WERI-Rb-1 (cell line): ENCODE measurements around the gene MICAL3.
"Not testable (repeated sequence)": the region's sequence is repeated elsewhere in the genome, so short reads cannot be mapped to it uniquely, and the experiment has no call there.

Experiments used
- DNase-seq: peaks from one replicate; pipeline ENCODE4 v3.0.0-alpha.2; 2020
- H3K27ac ChIP-seq: fragments of 250-450 bp; sonication (Bioruptor Pico); 2 replicates; pipeline ENCODE4 v1.5.1; 2020; ENCODE audit warnings: mild to moderate bottlenecking, moderate library complexity
- H3K27me3 ChIP-seq: fragments of 250-450 bp; sonication (Bioruptor Pico); 2 replicates; pipeline ENCODE4 v1.5.1; 2021; ENCODE audit warnings: mild to moderate bottlenecking, low read depth, moderate library complexity; ENCODE audit not compliant: insufficient read depth, severe bottlenecking
- H3K36me3 ChIP-seq: fragments of 250-450 bp; sonication (Bioruptor Pico); 2 replicates; pipeline ENCODE4 v1.5.1; 2020; ENCODE audit warnings: mild to moderate bottlenecking, moderate library complexity
- H3K4me3 ChIP-seq: 2 replicates; pipeline ENCODE4 v1.5.1; 2011; ENCODE audit warnings: low read depth, mild to moderate bottlenecking, control low read depth, low read length
- H3K9me3 ChIP-seq: fragments of 250-450 bp; sonication (Bioruptor Pico); 2 replicates; pipeline ENCODE4 v1.5.1; 2021; ENCODE audit warnings: mild to moderate bottlenecking, moderate library complexity; ENCODE audit not compliant: severe bottlenecking
- CTCF ChIP-seq: IDR thresholded peaks from 2 replicates; pipeline ENCODE4 v1.5.1; 2011; ENCODE audit warnings: low read depth, mild to moderate bottlenecking, control low read depth, inconsistent platforms, low read length

MICAL3 gene

GRCh38 chr22:17990942-17991341, 33.4 kb downstream of the MICAL3 start:
- no peak for TF ChIP-seq CTCF
- H3K27ac ChIP-seq = no peak overlapping the region
- H3K9me3 ChIP-seq = no peaks in the 10 kb centered on the region
- no peaks in the 10 kb centered on the region for H3K27me3 ChIP-seq
- H3K4me3 ChIP-seq = no peak overlapping the region
- no peak for DNase-seq
- H3K36me3 ChIP-seq = no peaks in the 10 kb centered on the region

GRCh38 chr22:17990147-17990546, 34.2 kb downstream of the MICAL3 start:
- Histone ChIP-seq H3K27me3 (no peaks in the 10 kb centered on the region), H3K27ac (no peak overlapping the region), H3K4me3 (no peak overlapping the region), H3K36me3 (no peaks in the 10 kb centered on the region), H3K9me3 (no peaks in the 10 kb centered on the region)
- no peak for TF ChIP-seq CTCF
- no peak for DNase-seq

GRCh38 chr22:17988800-17989513, 35.4 kb downstream of the MICAL3 start:
- TF ChIP-seq CTCF = no peak
- Histone ChIP-seq H3K27ac (no peak overlapping the region), H3K4me3 (no peak overlapping the region), H3K36me3 (no peaks in the 10 kb centered on the region), H3K27me3 (no peaks in the 10 kb centered on the region), H3K9me3 (no peaks in the 10 kb centered on the region)
- DNase-seq = no peak

- no peak for TF ChIP-seq CTCF
- no peak for DNase-seq
- Histone ChIP-seq H3K27me3 (no peaks in the 10 kb centered on the region), H3K9me3 (no peaks in the 10 kb centered on the region), H3K27ac (no peak overlapping the region), H3K4me3 (no peak overlapping the region), H3K36me3 (no peaks in the 10 kb centered on the region)
Measured at GRCh38 chr22:17985606-17986005, 38.8 kb downstream of the MICAL3 start.

- not testable (repeated sequence) for H3K36me3 ChIP-seq, DNase-seq, H3K27ac ChIP-seq, H3K27me3 ChIP-seq, H3K4me3 ChIP-seq, H3K9me3 ChIP-seq
Measured at GRCh38 chr22:17985071-17985470, 39.3 kb downstream of the MICAL3 start.

GRCh38 chr22:17984114-17984513, 40.2 kb downstream of the MICAL3 start:
- no peak for TF ChIP-seq CTCF
- no peak for DNase-seq
- Histone ChIP-seq H3K27ac (no peak overlapping the region), H3K4me3 (no peak overlapping the region), H3K27me3 (no peaks in the 10 kb centered on the region), H3K36me3 (no peaks in the 10 kb centered on the region), H3K9me3 (no peaks in the 10 kb centered on the region)
